PFSK-1 (cell line): ENCODE results near the gene GNAT3.

Experiments
- FOXP2 ChIP-seq: optimal IDR thresholded peaks from 2 replicates; pipeline ENCODE3; 2011; ENCODE audit warnings: borderline replicate concordance, control low read depth, inconsistent platforms; ENCODE audit not compliant: insufficient read depth; ENCODE audit errors: extremely low read length, extremely low read depth
- POLR2AphosphoS5 ChIP-seq: IDR thresholded peaks from 2 replicates; pipeline ENCODE4 v1.6.1; 2012; ENCODE audit warnings: low read depth, mild to moderate bottlenecking, control low read depth, low read length, moderate library complexity
- SIN3A ChIP-seq: IDR thresholded peaks from 2 replicates; pipeline ENCODE4 v1.6.1; 2012; ENCODE audit warnings: mild to moderate bottlenecking, low read length, moderate library complexity, borderline replicate concordance; ENCODE audit not compliant: insufficient read depth
- TAF1 ChIP-seq: IDR thresholded peaks from 2 replicates; pipeline ENCODE4 v1.6.1; 2012; ENCODE audit warnings: low read length, control low read depth, borderline replicate concordance; ENCODE audit not compliant: insufficient read depth

- TF ChIP-seq FOXP2 (no peak), POLR2AphosphoS5 (no peak), SIN3A (no peak), TAF1 (no peak)
These were observed 40.3 kb upstream of the GNAT3 start for GRCh38 chr7:80552031-80552694.
